Measurements from ENCODE around the gene ATAD3C. TPM values are rescaled to one million over a fixed set of nuclear protein-coding genes. Genes with fewer than 3 reads are reported as not detected.

Gene ATAD3C
- total RNA-seq, 1 donor from 2014 or later, result 0.16 TPM

GRCh38 chr1:1430992-1431844 lies 18.3 kb upstream of the ATAD3C start:
- intact Hi-C loops (cut with micrococcal nuclease), result no loop called here

- intact Hi-C loops (cut with micrococcal nuclease), result no loop called here
These were observed 17.6 kb upstream of the ATAD3C start for GRCh38 chr1:1431845-1432273.

DNA sequence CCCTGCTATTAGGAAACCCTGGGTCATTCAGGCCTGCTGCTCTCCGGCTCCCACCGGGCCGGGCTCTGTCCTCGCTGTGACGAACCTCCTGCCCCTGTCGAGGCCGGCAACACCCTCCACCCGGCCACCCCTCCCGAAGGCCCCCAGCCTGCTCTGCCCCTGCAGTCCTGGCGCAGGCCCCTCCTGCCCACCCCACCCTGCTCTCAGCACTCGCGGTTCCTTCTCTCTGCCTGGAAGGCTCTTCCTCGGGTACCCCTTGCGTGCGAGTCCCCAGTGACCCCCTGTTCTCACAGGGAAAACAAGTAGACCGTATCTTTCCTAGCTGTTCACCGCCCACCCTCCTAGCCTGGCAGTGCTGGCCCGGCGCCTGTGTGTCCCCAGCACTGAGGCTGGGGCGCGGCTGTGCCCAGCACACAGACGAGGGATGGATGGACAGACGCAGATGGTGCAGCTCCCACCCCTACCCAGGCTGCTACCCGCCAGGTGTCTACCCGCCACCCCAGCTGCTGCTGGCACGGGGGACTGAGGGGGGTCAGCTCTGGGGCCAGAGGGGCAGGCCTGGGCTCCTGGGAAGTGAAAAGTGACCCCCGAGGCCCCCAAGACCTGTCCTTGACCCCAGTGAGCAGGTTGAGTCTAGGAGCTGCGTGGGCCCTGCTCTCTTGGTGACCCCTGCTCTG lies 17.1 kb upstream of the ATAD3C start:
- intact Hi-C loops (cut with micrococcal nuclease), result no loop called here

DNA sequence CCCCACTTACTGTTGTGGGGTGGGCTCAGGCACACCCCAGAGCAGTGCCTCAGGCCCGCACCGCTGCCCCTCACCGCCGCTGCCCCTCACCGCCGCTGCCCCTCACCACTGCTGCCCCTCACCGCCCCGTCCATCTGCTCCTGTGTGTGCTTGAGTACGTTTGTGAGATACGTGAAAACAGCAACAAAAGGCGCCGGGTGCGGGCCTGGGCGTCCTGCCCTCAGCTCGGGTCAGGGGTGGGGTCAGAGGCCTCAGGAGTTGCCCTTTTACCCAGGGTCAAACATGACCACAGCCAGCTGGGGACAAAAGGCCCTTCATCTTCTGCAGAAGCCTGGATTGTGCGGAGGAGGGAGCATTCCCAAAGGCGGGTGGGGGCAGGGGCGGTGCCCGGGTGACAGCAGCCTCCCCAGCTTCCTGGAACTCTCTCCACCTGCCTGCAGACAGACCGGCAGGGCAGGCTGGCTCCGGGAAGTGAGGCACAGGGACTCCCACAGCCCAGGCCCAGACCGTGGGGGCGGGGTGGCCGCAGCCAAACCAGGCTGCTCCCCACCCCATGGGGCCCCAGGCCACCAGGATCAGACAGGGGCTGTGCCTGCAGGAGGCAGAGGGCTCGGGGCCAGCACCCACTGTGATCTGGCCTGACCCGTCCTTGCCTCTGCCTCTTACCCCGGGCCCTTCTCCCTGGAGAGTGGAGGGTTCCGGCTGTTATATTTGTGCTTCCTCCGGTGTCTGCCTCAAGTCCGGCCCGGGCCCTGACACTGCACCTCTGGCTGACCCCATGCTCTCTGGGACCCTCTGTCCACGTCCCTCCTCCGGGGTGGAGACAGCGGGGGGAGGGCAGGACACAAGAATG lies 16.3 kb upstream of the ATAD3C start:
- intact Hi-C loops (cut with micrococcal nuclease), result no loop called here

DNA sequence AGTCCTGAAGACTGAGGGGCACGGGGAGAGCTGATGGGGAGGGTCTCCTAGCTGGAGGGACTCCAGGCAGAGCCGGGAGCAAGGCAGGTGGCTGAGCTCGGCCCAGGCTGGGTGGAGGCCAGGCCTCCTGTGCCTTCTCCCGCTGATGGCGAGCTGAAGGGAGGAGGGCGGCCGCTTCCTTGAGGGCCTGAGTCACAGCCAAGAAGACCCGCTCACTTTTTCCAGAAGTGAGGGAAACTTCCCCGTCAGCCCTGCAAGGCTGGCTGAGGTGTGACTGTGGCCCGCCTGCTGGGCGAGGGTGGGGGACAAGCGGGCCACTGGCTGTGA lies 15.7 kb upstream of the ATAD3C start:
- intact Hi-C loops (cut with micrococcal nuclease), result no loop called here

DNA sequence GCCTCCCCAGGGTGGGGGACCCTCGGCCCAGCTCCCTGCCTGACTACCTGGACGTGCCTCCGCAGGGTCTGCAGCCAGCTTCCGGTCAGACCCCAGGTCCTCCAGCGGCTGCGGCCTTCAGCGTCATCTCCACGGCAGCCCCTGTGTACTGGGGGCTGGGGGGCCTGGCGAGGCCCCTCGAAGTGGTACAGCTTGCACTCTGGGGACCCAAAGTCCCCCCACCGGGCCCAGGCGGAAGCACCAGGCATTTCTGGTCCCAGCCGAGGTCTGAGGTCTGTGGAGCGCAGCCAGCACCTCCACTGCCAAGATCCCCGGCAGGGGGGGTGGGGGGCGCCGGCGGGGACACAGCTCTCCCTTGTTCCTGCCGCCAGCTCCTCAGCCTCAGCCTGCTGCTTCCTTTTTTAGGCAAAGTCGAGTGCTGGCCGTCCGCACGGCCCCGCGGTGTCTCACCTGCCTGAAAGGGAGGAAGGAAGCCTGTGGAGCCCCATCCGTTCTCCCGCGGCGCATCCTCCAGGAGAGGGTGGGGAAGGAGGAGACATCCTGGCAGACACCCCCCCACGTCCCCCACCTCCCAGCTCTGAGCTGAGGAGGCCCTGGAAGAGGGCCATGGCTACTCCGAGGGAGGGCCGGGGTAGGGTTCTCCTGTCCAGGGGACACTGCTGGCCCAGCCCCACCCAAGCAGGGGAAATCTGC lies 15.2 kb upstream of the ATAD3C start:
- intact Hi-C loops (cut with micrococcal nuclease), result no loop called here

- intact Hi-C loops (cut with micrococcal nuclease), result no loop called here
These were observed 14.7 kb upstream of the ATAD3C start for GRCh38 chr1:1434824-1435105.

- intact Hi-C loops (cut with micrococcal nuclease), result no loop called here
These were observed 14.2 kb upstream of the ATAD3C start, which contains the start of gene VWA1 for GRCh38 chr1:1435106-1435903. Gene VWA1 (plus strand): TSS chr1:1435690. CDS start chr1:1435749, 59 bp downstream.

DNA sequence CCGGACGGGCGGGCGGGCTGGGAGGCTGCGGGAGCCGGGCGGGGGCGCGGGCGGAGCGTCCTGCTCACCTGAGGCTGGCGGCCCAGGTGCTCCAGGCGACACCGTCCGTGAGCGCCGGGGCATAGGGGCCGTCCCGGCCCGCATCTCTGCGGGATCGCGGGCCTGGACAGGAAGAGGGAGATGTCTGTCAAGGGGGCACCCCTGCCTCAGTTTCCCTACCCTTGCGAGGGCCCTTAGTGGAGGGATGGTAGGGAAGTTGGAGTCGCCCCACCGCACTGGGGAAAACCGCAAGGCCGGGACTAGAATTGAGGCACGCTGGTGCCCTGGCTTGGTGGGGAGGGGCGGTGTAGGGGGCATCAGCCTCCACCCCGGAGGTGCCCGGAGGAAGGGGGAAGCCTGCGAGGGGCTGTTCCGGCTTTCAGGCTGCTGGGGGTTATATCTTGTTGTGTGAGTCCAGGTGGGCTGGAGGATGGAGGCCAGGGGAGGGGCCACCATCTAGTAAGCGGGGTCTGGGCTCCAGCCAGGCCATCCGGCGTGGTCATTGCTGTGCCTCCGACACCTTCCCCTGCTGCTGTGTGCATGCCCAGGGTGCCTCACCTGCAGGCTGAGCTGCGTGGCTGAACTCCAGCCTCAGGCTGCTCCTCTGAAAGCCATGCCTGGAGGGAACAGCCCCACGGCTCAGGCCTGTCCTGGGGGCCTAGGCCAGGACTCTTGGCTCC lies 13.4 kb upstream of the ATAD3C start:
- intact Hi-C loops (cut with micrococcal nuclease), result no loop called here

DNA sequence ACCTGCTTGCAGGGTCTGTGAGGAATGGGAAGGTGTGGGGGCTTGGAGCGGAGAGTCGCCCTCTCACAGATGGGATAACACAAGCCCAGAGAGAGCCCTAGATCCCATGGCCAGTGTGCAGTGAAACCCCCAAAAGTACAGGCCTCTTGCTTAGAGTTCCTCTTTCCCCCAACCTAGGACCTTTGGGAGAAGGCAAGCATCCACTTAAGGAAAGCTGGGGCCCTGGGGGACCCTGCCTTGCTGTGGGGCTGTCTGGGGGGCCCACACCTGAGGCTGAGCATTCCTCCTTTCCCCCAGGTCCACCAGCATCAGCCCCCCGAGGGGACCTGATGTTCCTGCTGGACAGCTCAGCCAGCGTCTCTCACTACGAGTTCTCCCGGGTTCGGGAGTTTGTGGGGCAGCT lies 12.9 kb upstream of the ATAD3C start:
- intact Hi-C loops (cut with micrococcal nuclease), result no loop called here

- intact Hi-C loops (cut with micrococcal nuclease), result no loop called here
These were observed 12.2 kb upstream of the ATAD3C start for GRCh38 chr1:1437033-1437903.

DNA sequence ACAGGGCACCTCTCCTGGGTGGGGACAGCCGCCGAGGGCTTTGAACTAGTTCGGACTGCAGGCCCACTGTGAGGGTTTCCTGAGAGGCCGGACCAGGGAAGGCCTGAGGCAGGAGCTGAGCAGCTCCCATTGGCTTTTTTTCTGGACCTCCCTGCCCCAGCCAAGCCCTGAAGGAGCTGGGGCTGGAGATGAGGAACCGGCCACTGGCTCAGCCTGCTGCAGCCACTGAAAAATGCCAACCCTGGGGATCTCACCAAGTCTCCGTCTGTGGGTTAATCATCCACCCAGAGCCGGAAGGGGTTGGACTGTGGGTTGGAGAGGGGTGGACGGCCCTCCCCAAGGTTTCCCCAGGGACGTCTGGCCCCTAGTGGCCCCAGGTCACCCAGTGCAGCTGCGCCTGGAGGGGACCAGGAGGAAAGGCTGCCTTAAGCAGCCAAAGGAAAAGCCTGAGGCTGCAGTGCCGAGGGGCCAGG lies 11.5 kb upstream of the ATAD3C start:
- intact Hi-C loops (cut with micrococcal nuclease), result no loop called here

DNA sequence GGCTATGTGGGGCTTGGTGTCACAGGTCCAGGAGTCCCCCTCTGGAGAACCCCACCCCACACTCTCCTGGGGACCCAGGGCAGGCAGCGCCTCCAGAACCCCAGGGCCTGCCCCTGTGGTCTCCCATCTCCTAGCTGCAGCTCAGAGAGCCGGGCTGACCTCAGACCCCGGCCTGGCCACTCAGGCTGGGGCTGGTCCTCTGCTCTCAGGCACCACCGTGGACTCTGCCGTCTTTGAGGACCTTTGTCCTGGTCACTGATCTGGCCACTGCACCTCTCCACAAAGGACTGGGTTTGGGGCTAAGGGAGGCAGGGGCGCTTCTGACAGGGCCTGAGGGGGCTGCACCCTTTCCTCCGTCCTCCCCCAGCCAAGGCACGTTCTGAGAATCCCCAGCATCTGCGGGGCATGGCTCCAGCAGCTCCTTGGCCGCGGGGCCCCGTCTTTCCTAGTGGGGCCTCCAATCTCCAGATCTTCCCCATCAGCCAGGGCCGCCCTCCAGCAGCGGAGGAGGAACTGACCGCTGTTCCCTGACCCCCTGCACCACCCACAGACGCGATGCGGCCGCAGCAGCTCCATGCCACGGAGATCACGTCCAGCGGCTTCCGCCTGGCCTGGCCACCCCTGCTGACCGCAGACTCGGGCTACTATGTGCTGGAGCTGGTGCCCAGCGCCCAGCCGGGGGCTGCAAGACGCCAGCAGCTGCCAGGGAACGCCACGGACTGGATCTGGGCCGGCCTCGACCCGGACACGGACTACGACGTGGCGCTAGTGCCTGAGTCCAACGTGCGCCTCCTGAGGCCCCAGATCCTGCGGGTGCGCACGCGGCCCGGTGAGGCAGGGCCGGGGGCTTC lies 10.7 kb upstream of the ATAD3C start:
- intact Hi-C loops (cut with micrococcal nuclease), result no loop called here

- intact Hi-C loops (cut with micrococcal nuclease), result loop anchor here (2.0 kb wide), 1 partner anchor 41 kb away; the partner anchor contains the start of gene CCNL2
These were observed 9.8 kb upstream of the ATAD3C start for GRCh38 chr1:1439546-1440261.

- intact Hi-C loops (cut with micrococcal nuclease), result loop anchor here (2.0 kb wide), 1 partner anchor 42 kb away; the partner anchor contains the start of gene CCNL2
These were observed 9.1 kb upstream of the ATAD3C start for GRCh38 chr1:1440262-1441001.
